HEK293T (cell line): Measurements from ENCODE around the gene POFUT1.

Source experiments
- CTCF ChIA-PET: fragments of 350-600 bp; formaldehyde crosslinking; extraction: SDS; loops from one replicate; lab custom pipeline; 2021; ENCODE audit warnings: antibody characterized with exemption, inconsistent platforms; lab: Yijun Ruan, JAX
- POLR2A ChIA-PET: fragments of 350-600 bp; formaldehyde crosslinking; extraction: SDS; loops from one replicate; lab custom pipeline; 2020; ENCODE audit warnings: antibody characterized with exemption, inconsistent platforms; lab: Yijun Ruan, JAX
- DNase-seq: peaks from one replicate; pipeline ENCODE4 v3.0.0; 2012; ENCODE audit warnings: mixed read lengths; ENCODE audit errors: extremely low spot score
- ARNT ChIP-seq: fragments of 450-650 bp; IDR thresholded peaks from 2 replicates; pipeline ENCODE4 v1.6.1; 2017; ENCODE audit warnings: mild to moderate bottlenecking
- BHLHE40 ChIP-seq: fragments of 450-650 bp; IDR thresholded peaks from 2 replicates; pipeline ENCODE4 v1.6.1; 2016; ENCODE audit warnings: mild to moderate bottlenecking, moderate library complexity, borderline replicate concordance
- CTBP1 ChIP-seq: fragments of 450-650 bp; IDR thresholded peaks from 2 replicates; pipeline ENCODE4 v1.6.1; 2016; ENCODE audit warnings: borderline replicate concordance
- ELF4 ChIP-seq: fragments of 450-650 bp; IDR thresholded peaks from 2 replicates; pipeline ENCODE4 v1.6.1; 2017; ENCODE audit warnings: antibody characterized with exemption
- FOXA1 ChIP-seq: fragments of 450-650 bp; IDR thresholded peaks from 2 replicates; pipeline ENCODE4 v1.6.1; 2016; ENCODE audit warnings: mild to moderate bottlenecking
- FOXK2 ChIP-seq: fragments of 450-650 bp; IDR thresholded peaks from 2 replicates; pipeline ENCODE4 v1.6.1; 2016; ENCODE audit warnings: mild to moderate bottlenecking
- FOXM1 ChIP-seq: fragments of 450-650 bp; IDR thresholded peaks from 2 replicates; pipeline ENCODE4 v1.6.1; 2017; ENCODE audit warnings: mild to moderate bottlenecking, borderline replicate concordance
- HDGF ChIP-seq: fragments of 450-650 bp; IDR thresholded peaks from 2 replicates; pipeline ENCODE4 v1.6.1; 2017; ENCODE audit warnings: antibody characterized with exemption, borderline replicate concordance
- L3MBTL2 ChIP-seq: fragments of 450-650 bp; conservative IDR thresholded peaks from 2 replicates; pipeline ENCODE4 v1.6.1; 2016; ENCODE audit warnings: mild to moderate bottlenecking
- LEF1 ChIP-seq: fragments of 450-650 bp; IDR thresholded peaks from 2 replicates; pipeline ENCODE4 v1.6.1; 2017; ENCODE audit warnings: mild to moderate bottlenecking, borderline replicate concordance
- NFRKB ChIP-seq: fragments of 450-650 bp; IDR thresholded peaks from 2 replicates; pipeline ENCODE4 v1.6.1; 2016; ENCODE audit warnings: mild to moderate bottlenecking, moderate library complexity
- PKNOX1 ChIP-seq: fragments of 450-650 bp; IDR thresholded peaks from 2 replicates; pipeline ENCODE4 v1.6.1; 2016
- SP1 ChIP-seq: fragments of 450-650 bp; IDR thresholded peaks from 2 replicates; pipeline ENCODE4 v1.6.1; 2017
- SUZ12 ChIP-seq: fragments of 450-650 bp; IDR thresholded peaks from 2 replicates; pipeline ENCODE4 v1.6.1; 2016; ENCODE audit warnings: mild to moderate bottlenecking
- TARDBP ChIP-seq: fragments of 450-650 bp; IDR thresholded peaks from 2 replicates; pipeline ENCODE4 v1.6.1; 2016
- ZNF384 ChIP-seq: fragments of 450-650 bp; IDR thresholded peaks from 2 replicates; pipeline ENCODE4 v1.6.1; 2016

Gene POFUT1

GRCh38 chr20:32199006-32199405 is 8.7 kb upstream of the POFUT1 start:
- ChIA-PET POLR2A (no interaction called here), CTCF (no interaction called here)
- no peak for DNase-seq
- no peak for TF ChIP-seq PKNOX1
- TF ChIP-seq ELF4: no peak
- no peak for TF ChIP-seq BHLHE40
- no peak for TF ChIP-seq FOXK2
- TF ChIP-seq FOXA1: no peak
- no peak for TF ChIP-seq SUZ12
- TF ChIP-seq HDGF: no peak

- ChIA-PET POLR2A (no interaction called here), CTCF (no interaction called here)
- no peak for DNase-seq
- TF ChIP-seq CTBP1: no peak
- no peak for TF ChIP-seq FOXM1
- no peak for TF ChIP-seq ZNF384
- no peak for TF ChIP-seq SUZ12
- TF ChIP-seq ELF4: no peak
- TF ChIP-seq ARNT: no peak
- TF ChIP-seq HDGF: no peak
- no peak for TF ChIP-seq TARDBP
- TF ChIP-seq PKNOX1: no peak
- no peak for TF ChIP-seq LEF1
- no peak for TF ChIP-seq NFRKB
- no peak for TF ChIP-seq FOXK2
Observed at GRCh38 chr20:32201296-32201976, 6.2 kb upstream of the POFUT1 start.

- POLR2A ChIA-PET: no interaction called here
- CTCF ChIA-PET: no interaction called here
- no peak for DNase-seq
- TF ChIP-seq ZNF384 (no peak), ELF4 (no peak), CTBP1 (no peak), FOXA1 (no peak), SP1 (no peak), BHLHE40 (no peak), NFRKB (no peak), LEF1 (no peak), L3MBTL2 (no peak), PKNOX1 (no peak), FOXK2 (no peak), HDGF (no peak), TARDBP (no peak), ARNT (no peak), FOXM1 (no peak), SUZ12 (no peak)
Observed at GRCh38 chr20:32201977-32202363, 5.7 kb upstream of the POFUT1 start.

- ChIA-PET POLR2A (interaction anchor here (1.0 kb wide), 1 partner anchor 94 kb away, joined by 3 read pairs; the partner anchor contains the start of gene TM9SF4), CTCF (no interaction called here)
Observed at GRCh38 chr20:32203356-32204204, 4.1 kb upstream of the POFUT1 start.

GRCh38 chr20:32204205-32205109 is 3.2 kb upstream of the POFUT1 start:
- ChIA-PET CTCF (no interaction called here), POLR2A (interaction anchor here (1.0 kb wide), 1 partner anchor 95 kb away, joined by 3 read pairs; the partner anchor contains the start of gene TM9SF4)
- DNase-seq: no peak
- no peak for TF ChIP-seq TARDBP
- no peak for TF ChIP-seq ARNT
- no peak for TF ChIP-seq HDGF
- no peak for TF ChIP-seq ZNF384
- no peak for TF ChIP-seq FOXM1
- no peak for TF ChIP-seq BHLHE40
- TF ChIP-seq SP1: no peak
- no peak for TF ChIP-seq NFRKB
- no peak for TF ChIP-seq SUZ12
- no peak for TF ChIP-seq PKNOX1
- no peak for TF ChIP-seq CTBP1
- no peak for TF ChIP-seq FOXA1
- no peak for TF ChIP-seq LEF1
- TF ChIP-seq ELF4: no peak
- no peak for TF ChIP-seq L3MBTL2
- no peak for TF ChIP-seq FOXK2

More at GRCh38 chr20:32203356-32204204, 4.1 kb upstream of the POFUT1 start:
- TF ChIP-seq ZNF384 (no peak), CTBP1 (no peak), L3MBTL2 (no peak), LEF1 (no peak), NFRKB (no peak)
- no peak for DNase-seq
